Thyroid gland (tissue), 4 donors: ENCODE measurements around the gene ACTRT2. TPM values are rescaled to one million over a fixed set of nuclear protein-coding genes. Genes with fewer than 3 reads are reported as not detected.

Experiments
- DNase-seq, 2 donors: peaks; one replicate each; pipeline ENCODE4 v3.0.0-alpha.2; 2019
- H3K27ac ChIP-seq, 3 donors: fragments of 200-600 bp; sonication (generic); 1 replicate in 2 of 3; 2 replicates in 1 of 3; pipeline ENCODE4 v1.5.1; 2016 to 2019; ENCODE audit warnings: mild to moderate bottlenecking in 1 of 3, moderate library complexity in 1 of 3
- H3K27me3 ChIP-seq: fragments of 200-600 bp; sonication (generic); one replicate; pipeline ENCODE4 v1.5.1; 2019
- H3K36me3 ChIP-seq, 2 donors: fragments of 200-600 bp; sonication (generic); one replicate each; pipeline ENCODE4 v1.5.1; 2016 to 2019
- H3K4me1 ChIP-seq, 2 donors: fragments of 200-600 bp; sonication (generic); one replicate each; pipeline ENCODE4 v1.5.1; 2017 to 2019
- H3K4me3 ChIP-seq, 3 donors: fragments of 200-600 bp; sonication (generic); replicated peaks in 1 of 3; 1 replicate in 2 of 3; 2 replicates in 1 of 3; pipeline ENCODE4 v1.5.1; 2016; ENCODE audit warnings: mild to moderate bottlenecking in 1 of 3
- H3K9me3 ChIP-seq: fragments of 200-600 bp; sonication (generic); one replicate; pipeline ENCODE4 v1.5.1; 2017
- CTCF ChIP-seq, 6 experiments: fragments of 200-600 bp in 3 of 6; fragments of 450-650 bp in 3 of 6; sonication (generic) in 3 of 6; IDR thresholded peaks; one replicate each; pipeline ENCODE4 v1.5.1; 2016 to 2019; ENCODE audit warnings: antibody characterized with exemption in 6 of 6, mild to moderate bottlenecking in 2 of 6, inconsistent platforms in 1 of 6, moderate library complexity in 1 of 6
- POLR2A ChIP-seq, 2 donors: fragments of 450-650 bp; IDR thresholded peaks; one replicate each; pipeline ENCODE4 v1.6.1; 2017; ENCODE audit warnings: antibody characterized with exemption in 2 of 2, mild to moderate bottlenecking in 2 of 2, moderate library complexity in 1 of 2
- WGBS, 2 donors: methylation state at CpG; one replicate each; pipeline ENCODE4 v1.1.5; 2017; 5-methylcytosine and 5-hydroxymethylcytosine counted together
- intact Hi-C: fragments of 100-400 bp; cut with DNase I; formaldehyde crosslinking; loops from one replicate; pipeline ENCODE4 v1.15.1; 2023
- total RNA-seq, 4 donors: library from RNA; depleted of rRNA; stranded (reverse); fragments of >200 nt; gene quantifications; one replicate each; pipeline ENCODE4 v1.2.3, GENCODE V29; 2016

The ACTRT2 gene
- total RNA-seq, 4 donors from 2014 or later = 0.67 TPM; not detected in 3

GRCh38 chr1:3029481-3029961 is 8.3 kb downstream of the ACTRT2 start:
- H3K4me1 ChIP-seq = no peaks in the 10 kb centered on the region
- TF ChIP-seq CTCF (IDR thresholded peaks at IDR 0.05) (no peak), POLR2A (IDR thresholded peaks at IDR 0.05) (no peak)
- intact Hi-C loops = no loop called here
- H3K4me3 ChIP-seq = no peak overlapping the region
- H3K27me3 ChIP-seq = no peaks in the 10 kb centered on the region
- no peak for DNase-seq
- H3K27ac ChIP-seq = no peak overlapping the region
- H3K9me3 ChIP-seq = no peaks in the 10 kb centered on the region
- 73 to 83% methylated on average over 7 of the region's 11 CpGs for WGBS, 2 donors
- H3K36me3 ChIP-seq = no peaks in the 10 kb centered on the region

- Histone ChIP-seq H3K9me3 (no peaks in the 10 kb centered on the region), H3K4me3 (no peak overlapping the region), H3K27ac (no peak overlapping the region), H3K36me3 (no peaks in the 10 kb centered on the region), H3K4me1 (no peaks in the 10 kb centered on the region), H3K27me3 (no peaks in the 10 kb centered on the region)
- TF ChIP-seq CTCF (IDR thresholded peaks at IDR 0.05) (no peak), POLR2A (IDR thresholded peaks at IDR 0.05) (no peak)
- DNase-seq = no peak
- intact Hi-C loops = no loop called here
- 73 to 82% methylated on average over 12 to 25 of the region's 32 CpGs for WGBS, 2 donors
Measured at GRCh38 chr1:3029991-3030662, 8.9 kb downstream of the ACTRT2 start.

GRCh38 chr1:3030663-3031381 is 9.6 kb downstream of the ACTRT2 start:
- Histone ChIP-seq H3K27ac (no peak overlapping the region), H3K27me3 (no peaks in the 10 kb centered on the region), H3K4me1 (no peaks in the 10 kb centered on the region), H3K9me3 (no peaks in the 10 kb centered on the region), H3K36me3 (no peaks in the 10 kb centered on the region), H3K4me3 (no peak overlapping the region)
- WGBS, 2 donors = 80 to 89% methylated on average over 17 of the region's 22 CpGs
- TF ChIP-seq CTCF (IDR thresholded peaks at IDR 0.05) = no peak
- no peak for TF ChIP-seq POLR2A (IDR thresholded peaks at IDR 0.05)
- DNase-seq = no peak
- intact Hi-C loops = no loop called here

GRCh38 chr1:3031401-3032221 is 10.3 kb downstream of the ACTRT2 start:
- H3K27me3 ChIP-seq = no peaks in the 10 kb centered on the region
- no peak overlapping the region for H3K4me3 ChIP-seq
- intact Hi-C loops = no loop called here
- no peaks in the 10 kb centered on the region for H3K9me3 ChIP-seq
- H3K27ac ChIP-seq = no peak overlapping the region
- 77 to 82% methylated on average over 12 to 21 of the region's 35 CpGs for WGBS, 2 donors
- DNase-seq = peak in 1 of 2 donors; percentile 9
- no peaks in the 10 kb centered on the region for H3K4me1 ChIP-seq
- TF ChIP-seq CTCF (IDR thresholded peaks at IDR 0.05) (no peak), POLR2A (IDR thresholded peaks at IDR 0.05) (no peak)
- H3K36me3 ChIP-seq = no peaks in the 10 kb centered on the region
